Measurements from ENCODE around the gene PPIF. TPM values are rescaled to one million over a fixed set of nuclear protein-coding genes. Genes with fewer than 3 reads are reported as not detected.

The PPIF gene
- total RNA-seq, 2 donors from 2014 or later = 30.6 to 69.1 TPM

- Histone ChIP-seq H3K27ac (no peak overlapping the region), H3K4me1 (replicated peaks) (no peaks in the 10 kb centered on the region), H3K4me3 (no peak overlapping the region), H3K36me3 (no peaks in the 10 kb centered on the region), H3K27me3 (replicated peaks; ENCODE audit: insufficient read depth) (no peaks in the 10 kb centered on the region), H3K9me3 (no peaks in the 10 kb centered on the region)
- TF ChIP-seq CTCF (IDR thresholded peaks at IDR 0.05) = no peak
- WGBS = 91% methylated on average over 2 of the region's 2 CpGs
- intact Hi-C loops (cut with DNase I) = no loop called here
- DNase-seq (ENCODE audit: low spot score) = no peak
These were observed 13.8 kb upstream of the PPIF start for GRCh38 chr10:79333513-79333912.

GRCh38 chr10:79334573-79334972, 12.7 kb upstream of the PPIF start:
- no peak for DNase-seq (ENCODE audit: low spot score)
- Histone ChIP-seq H3K36me3 (no peaks in the 10 kb centered on the region), H3K9me3 (no peaks in the 10 kb centered on the region), H3K4me3 (no peak overlapping the region), H3K4me1 (replicated peaks) (no peaks in the 10 kb centered on the region), H3K27ac (no peak overlapping the region), H3K27me3 (replicated peaks; ENCODE audit: insufficient read depth) (no peaks in the 10 kb centered on the region)
- WGBS = 91% methylated on average over 2 of the region's 2 CpGs
- TF ChIP-seq POLR2AphosphoS5 (IDR thresholded peaks at IDR 0.05) (no peak), POLR2A (IDR thresholded peaks at IDR 0.05) (no peak), CTCF (IDR thresholded peaks at IDR 0.05) (no peak)
- intact Hi-C loops (cut with DNase I) = no loop called here

GRCh38 chr10:79335094-79335469, 12.2 kb upstream of the PPIF start:
- TF ChIP-seq CTCF (IDR thresholded peaks at IDR 0.05) (no peak), POLR2A (IDR thresholded peaks at IDR 0.05) (no peak), POLR2AphosphoS5 (IDR thresholded peaks at IDR 0.05) (no peak)
- no peak for DNase-seq (ENCODE audit: low spot score)
- no peaks in the 10 kb centered on the region for H3K4me1 ChIP-seq (replicated peaks)
- no peaks in the 10 kb centered on the region for H3K9me3 ChIP-seq
- H3K27ac ChIP-seq = no peak overlapping the region
- no peaks in the 10 kb centered on the region for H3K36me3 ChIP-seq
- WGBS = 77% methylated on average over 2 of the region's 2 CpGs
- H3K4me3 ChIP-seq = no peak overlapping the region
- intact Hi-C loops (cut with DNase I) = no loop called here
- no peaks in the 10 kb centered on the region for H3K27me3 ChIP-seq (replicated peaks; ENCODE audit: insufficient read depth)

GRCh38 chr10:79335470-79336235, 11.6 kb upstream of the PPIF start:
- no peak overlapping the region for H3K27ac ChIP-seq

GRCh38 chr10:79336276-79336675, 11.0 kb upstream of the PPIF start:
- Histone ChIP-seq H3K4me3 (no peak overlapping the region), H3K9me3 (no peaks in the 10 kb centered on the region), H3K27ac (no peak overlapping the region), H3K36me3 (no peaks in the 10 kb centered on the region), H3K4me1 (replicated peaks) (no peaks in the 10 kb centered on the region), H3K27me3 (replicated peaks; ENCODE audit: insufficient read depth) (no peaks in the 10 kb centered on the region)
- intact Hi-C loops (cut with DNase I) = no loop called here
- TF ChIP-seq POLR2AphosphoS5 (IDR thresholded peaks at IDR 0.05) (no peak), CTCF (IDR thresholded peaks at IDR 0.05) (no peak), POLR2A (IDR thresholded peaks at IDR 0.05) (no peak)
- WGBS = 88% methylated on average over 3 of the region's 3 CpGs
- DNase-seq (ENCODE audit: low spot score) = no peak

More at GRCh38 chr10:79335470-79336235, 11.6 kb upstream of the PPIF start:
- no peak for TF ChIP-seq POLR2A (IDR thresholded peaks at IDR 0.05)
- WGBS = 86% methylated on average over 13 of the region's 13 CpGs
- intact Hi-C loops (cut with DNase I) = no loop called here
- Histone ChIP-seq H3K9me3 (no peaks in the 10 kb centered on the region), H3K27me3 (replicated peaks; ENCODE audit: insufficient read depth) (no peaks in the 10 kb centered on the region), H3K36me3 (no peaks in the 10 kb centered on the region), H3K4me3 (no peak overlapping the region), H3K4me1 (replicated peaks) (no peaks in the 10 kb centered on the region)
- no peak for DNase-seq (ENCODE audit: low spot score)
